ENCODE results near the gene CUL7. TPM values are rescaled to one million over a fixed set of nuclear protein-coding genes. Genes with fewer than 3 reads are reported as not detected.

CUL7 gene
- total RNA-seq, 2 experiments from 2014 or later, result 14.1 to 14.9 TPM

- H2AFZ ChIP-seq (ENCODE audit: low read length), result no peak overlapping the region
- H3K4me3 ChIP-seq (ENCODE audit: low read depth, low read length, poor library complexity, severe bottlenecking), result no peak overlapping the region
- BruUV-seq (replicated peaks), result no TSS peak
- H3K4me2 ChIP-seq (ENCODE audit: low read length), result 0 out of 2 replicates have a peak overlapping the region, but pooled peaks have one; percentile 3
- intact Hi-C loops (cut with micrococcal nuclease; ENCODE audit: unreplicated experiment), result no loop called here
- no peaks in the 10 kb centered on the region for H4K20me1 ChIP-seq (ENCODE audit: insufficient read depth, low read length)
- ChIA-PET POLR2A (interaction anchor here (0.8 to 0.9 kb wide), 2 partner anchors 8 to 122 kb away, joined by 3 to 4 read pairs; partner anchors contain the start of genes CNPY3, KLC4 and MRPL2), CTCF (ENCODE audit: unreplicated experiment) (no interaction called here)
- no peak for DNase-seq (ENCODE audit: low spot score)
- H3K4me1 ChIP-seq (ENCODE audit: insufficient read depth, low read length, poor library complexity, severe bottlenecking), result peaks cover 21% of the 10 kb centered on the region
- H3K9me2 ChIP-seq (ENCODE audit: insufficient read depth, low read length), result no peaks in the 10 kb centered on the region
- H3K9me3 ChIP-seq (ENCODE audit: low read length), result no peaks in the 10 kb centered on the region
- H3K27ac ChIP-seq (ENCODE audit: low read depth, low read length, poor library complexity, severe bottlenecking), result no peak overlapping the region
- H3K79me2 ChIP-seq (ENCODE audit: insufficient read depth, low read depth, low read length), result no peaks in the 10 kb centered on the region
- TF ChIP-seq CTCF (conservative IDR thresholded peaks at IDR 0.05; ENCODE audit: low read length), result no peak
- no peak for TF ChIP-seq EZH2phosphoT487 (IDR thresholded peaks at IDR 0.05; ENCODE audit: borderline replicate concordance, low read depth, low read length)
- peaks cover 24% of the 10 kb centered on the region; the same call in 1 of the 2 replicates for H3K36me3 ChIP-seq (ENCODE audit: insufficient read depth, low read length)
Measured at GRCh38 chr6:43050981-43051380, 2.7 kb downstream of the CUL7 start.

GRCh38 chr6:43047998-43048397 is 5.7 kb downstream of the CUL7 start:
- H3K4me3 ChIP-seq (ENCODE audit: low read depth, low read length, poor library complexity, severe bottlenecking), result no peak overlapping the region
- H3K27ac ChIP-seq (ENCODE audit: low read depth, low read length, poor library complexity, severe bottlenecking), result no peak overlapping the region
- no peak for TF ChIP-seq EZH2phosphoT487 (IDR thresholded peaks at IDR 0.05; ENCODE audit: borderline replicate concordance, low read depth, low read length)
- no peak for TF ChIP-seq CTCF (conservative IDR thresholded peaks at IDR 0.05; ENCODE audit: low read length)
- intact Hi-C loops (cut with micrococcal nuclease; ENCODE audit: unreplicated experiment), result no loop called here
- DNase-seq (ENCODE audit: low spot score), result no peak
- CTCF ChIA-PET (ENCODE audit: unreplicated experiment), result interaction anchor here (0.9 kb wide), 1 partner anchor 11 kb away, joined by 3 read pairs; no protein-coding TSS in a partner anchor
- peaks cover 23% of the 10 kb centered on the region; the same call in 1 of the 2 replicates for H3K36me3 ChIP-seq (ENCODE audit: insufficient read depth, low read length)
- H3K4me2 ChIP-seq (ENCODE audit: low read length), result no peak overlapping the region
- H3K9me2 ChIP-seq (ENCODE audit: insufficient read depth, low read length), result no peaks in the 10 kb centered on the region
- H3K9me3 ChIP-seq (ENCODE audit: low read length), result no peaks in the 10 kb centered on the region
- POLR2A ChIA-PET, result no interaction called here
- no peaks in the 10 kb centered on the region for H3K79me2 ChIP-seq (ENCODE audit: insufficient read depth, low read depth, low read length)
- H4K20me1 ChIP-seq (ENCODE audit: insufficient read depth, low read length), result no peaks in the 10 kb centered on the region
- BruUV-seq (replicated peaks), result no TSS peak
- H3K4me1 ChIP-seq (ENCODE audit: insufficient read depth, low read length, poor library complexity, severe bottlenecking), result peaks cover 12% of the 10 kb centered on the region
- H2AFZ ChIP-seq (ENCODE audit: low read length), result no peak overlapping the region

- TF ChIP-seq CTCF (conservative IDR thresholded peaks at IDR 0.05; ENCODE audit: low read length) (no peak), EZH2phosphoT487 (IDR thresholded peaks at IDR 0.05; ENCODE audit: borderline replicate concordance, low read depth, low read length) (no peak)
- Histone ChIP-seq H2AFZ (ENCODE audit: low read length) (no peak overlapping the region), H3K9me3 (ENCODE audit: low read length) (no peaks in the 10 kb centered on the region), H3K4me1 (ENCODE audit: insufficient read depth, low read length, poor library complexity, severe bottlenecking) (no peaks in the 10 kb centered on the region), H3K4me3 (ENCODE audit: low read depth, low read length, poor library complexity, severe bottlenecking) (no peak overlapping the region), H3K79me2 (ENCODE audit: insufficient read depth, low read depth, low read length) (no peaks in the 10 kb centered on the region), H4K20me1 (ENCODE audit: insufficient read depth, low read length) (no peaks in the 10 kb centered on the region), H3K4me2 (ENCODE audit: low read length) (no peak overlapping the region), H3K27ac (ENCODE audit: low read depth, low read length, poor library complexity, severe bottlenecking) (no peak overlapping the region), H3K9me2 (ENCODE audit: insufficient read depth, low read length) (no peaks in the 10 kb centered on the region), H3K36me3 (ENCODE audit: insufficient read depth, low read length) (peaks cover 28% of the 10 kb centered on the region; the same call in 1 of the 2 replicates)
- DNase-seq (ENCODE audit: low spot score), result no peak
- ChIA-PET POLR2A (interaction anchor here (1.8 kb wide), 1 partner anchor 9 kb away, joined by 5 read pairs; the partner anchor contains the start of gene CUL7), CTCF (ENCODE audit: unreplicated experiment) (no interaction called here)
- BruUV-seq (replicated peaks), result no TSS peak
- intact Hi-C loops (cut with micrococcal nuclease; ENCODE audit: unreplicated experiment), result no loop called here
Measured at GRCh38 chr6:43045371-43045930, 8.2 kb downstream of the CUL7 start.
